H1 (cell line): Measurements from ENCODE around the gene THBS3. TPM values are rescaled to one million over a fixed set of nuclear protein-coding genes. Genes with fewer than 3 reads are reported as not detected.

Experiments
- CTBP2 ChIP-seq: IDR thresholded peaks from 2 replicates; pipeline ENCODE4 v1.7.0; 2011; ENCODE audit warnings: borderline replicate concordance, mild to moderate bottlenecking, moderate library complexity, mixed read lengths, low read length; ENCODE audit not compliant: insufficient read depth, insufficient read length
- KDM1A ChIP-seq: fragments of 200-600, 300-600 bp; sonication (generic); IDR thresholded peaks from 2 replicates; pipeline ENCODE4 v1.7.1; 2016; ENCODE audit warnings: mild to moderate bottlenecking, low read length, borderline replicate concordance
- NANOG ChIP-seq: IDR thresholded peaks from 2 replicates; pipeline ENCODE4 v1.6.1; 2011; ENCODE audit warnings: low read length, low read depth, mild to moderate bottlenecking, inconsistent platforms; ENCODE audit not compliant: insufficient read depth, poor library complexity, severe bottlenecking
- SIRT6 ChIP-seq: IDR thresholded peaks from one replicate; pipeline ENCODE4 v1.7.1; 2012; ENCODE audit warnings: low read length, inconsistent platforms
- SIX5 ChIP-seq: IDR thresholded peaks from 2 replicates; pipeline ENCODE4 v1.6.1; 2011; ENCODE audit warnings: mild to moderate bottlenecking, low read depth, low read length
- SP4 ChIP-seq: IDR thresholded peaks from 2 replicates; pipeline ENCODE4 v1.6.1; 2012; ENCODE audit warnings: low read length, inconsistent platforms
- SUZ12 ChIP-seq: fragments of 200-600 bp; sonication (generic); IDR thresholded peaks from 2 replicates; pipeline ENCODE4 v1.6.1; 2012; ENCODE audit warnings: mild to moderate bottlenecking, inconsistent platforms, low read length, moderate library complexity, mixed read lengths
- polyA plus RNA-seq, 7 experiments: library from polyadenylated mRNA; depleted of rRNA in 3 of 7; stranded (reverse) in 5 of 7; unstranded in 2 of 7; fragments of >200 nt in 5 of 7; fragments of 200-250 nt in 2 of 7; gene quantifications; 1 replicate in 5 of 7; 2 replicates in 1 of 7; 4 replicates in 1 of 7; pipeline versions ENCODE4 v1.2.1 to v1.2.3, GENCODE V29; 2011 to 2013; ENCODE audit warnings: missing spikeins in 2 of 7, mixed read lengths in 2 of 7
- total RNA-seq: library from RNA; stranded (reverse); fragmentation: NEBNext Ultra II Directional; extraction: Animal tissue kit (Norgen Biotek cat#: 25700); gene quantifications from 2 replicates; pipeline ENCODE4 v1.2.1, GENCODE V29; 2021
- TF ChIP-seq, protein P1 (sequence below): fragments of 300-600 bp; sonication (generic); IDR thresholded peaks from 2 replicates; pipeline ENCODE4 v1.7.1; 2012; ENCODE audit warnings: low read length, moderate library complexity, mild to moderate bottlenecking, inconsistent platforms; ENCODE audit not compliant: insufficient replicate concordance
- TF ChIP-seq, protein P2 (sequence below): IDR thresholded peaks from 2 replicates; pipeline ENCODE4 v1.6.1; 2012; ENCODE audit warnings: inconsistent platforms

Gene THBS3
- total and polyA plus RNA-seq, 2 of the 8 experiments (the other 6 are each of a cell fraction or from before 2014, with no cell fraction given) = 3.0 to 3.5 TPM

DNA sequence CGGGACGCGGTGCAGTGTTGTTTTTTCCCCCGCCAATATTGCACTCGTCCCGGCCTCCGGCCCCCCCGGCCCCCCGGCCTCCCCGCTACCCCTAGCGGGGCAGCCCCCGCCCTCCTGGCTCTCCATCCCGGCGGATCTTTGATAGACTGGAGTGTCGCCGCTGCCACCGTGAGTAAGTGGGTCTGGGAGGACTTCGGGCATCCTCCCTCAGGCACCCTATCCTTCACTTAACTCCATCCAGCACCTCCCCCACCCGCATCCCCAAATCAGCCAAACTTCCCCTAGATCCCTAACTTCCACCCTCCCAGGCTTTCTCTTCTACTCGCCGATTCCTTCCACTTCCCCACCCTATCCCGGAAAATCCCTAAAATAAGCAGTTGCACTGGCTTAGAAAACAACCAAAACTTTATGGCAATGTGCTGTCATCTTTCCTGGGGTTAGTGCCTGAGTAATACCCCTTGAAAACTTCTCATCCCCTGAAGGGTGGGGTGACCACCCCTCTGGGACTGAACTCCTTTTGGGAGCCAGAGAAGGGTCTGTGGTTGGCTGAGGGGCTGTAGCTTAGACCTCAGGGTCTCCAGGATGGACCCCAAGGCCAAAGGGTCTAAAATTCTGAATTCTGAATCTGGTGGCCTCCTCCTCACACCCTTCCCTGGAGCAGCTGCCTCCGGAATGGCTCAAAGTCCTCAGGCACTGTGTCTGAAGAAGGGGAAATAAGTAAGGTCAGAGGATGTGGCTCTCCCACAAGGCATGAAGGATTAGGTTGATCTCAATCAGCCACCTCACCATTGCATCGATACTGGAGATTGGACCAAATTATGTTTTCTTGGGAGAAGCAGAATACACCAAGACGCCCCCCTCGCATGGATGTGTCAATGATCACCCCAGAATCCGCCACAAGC, 12.2 kb downstream of the THBS3 start (continued):
- TF ChIP-seq, protein P1, sequence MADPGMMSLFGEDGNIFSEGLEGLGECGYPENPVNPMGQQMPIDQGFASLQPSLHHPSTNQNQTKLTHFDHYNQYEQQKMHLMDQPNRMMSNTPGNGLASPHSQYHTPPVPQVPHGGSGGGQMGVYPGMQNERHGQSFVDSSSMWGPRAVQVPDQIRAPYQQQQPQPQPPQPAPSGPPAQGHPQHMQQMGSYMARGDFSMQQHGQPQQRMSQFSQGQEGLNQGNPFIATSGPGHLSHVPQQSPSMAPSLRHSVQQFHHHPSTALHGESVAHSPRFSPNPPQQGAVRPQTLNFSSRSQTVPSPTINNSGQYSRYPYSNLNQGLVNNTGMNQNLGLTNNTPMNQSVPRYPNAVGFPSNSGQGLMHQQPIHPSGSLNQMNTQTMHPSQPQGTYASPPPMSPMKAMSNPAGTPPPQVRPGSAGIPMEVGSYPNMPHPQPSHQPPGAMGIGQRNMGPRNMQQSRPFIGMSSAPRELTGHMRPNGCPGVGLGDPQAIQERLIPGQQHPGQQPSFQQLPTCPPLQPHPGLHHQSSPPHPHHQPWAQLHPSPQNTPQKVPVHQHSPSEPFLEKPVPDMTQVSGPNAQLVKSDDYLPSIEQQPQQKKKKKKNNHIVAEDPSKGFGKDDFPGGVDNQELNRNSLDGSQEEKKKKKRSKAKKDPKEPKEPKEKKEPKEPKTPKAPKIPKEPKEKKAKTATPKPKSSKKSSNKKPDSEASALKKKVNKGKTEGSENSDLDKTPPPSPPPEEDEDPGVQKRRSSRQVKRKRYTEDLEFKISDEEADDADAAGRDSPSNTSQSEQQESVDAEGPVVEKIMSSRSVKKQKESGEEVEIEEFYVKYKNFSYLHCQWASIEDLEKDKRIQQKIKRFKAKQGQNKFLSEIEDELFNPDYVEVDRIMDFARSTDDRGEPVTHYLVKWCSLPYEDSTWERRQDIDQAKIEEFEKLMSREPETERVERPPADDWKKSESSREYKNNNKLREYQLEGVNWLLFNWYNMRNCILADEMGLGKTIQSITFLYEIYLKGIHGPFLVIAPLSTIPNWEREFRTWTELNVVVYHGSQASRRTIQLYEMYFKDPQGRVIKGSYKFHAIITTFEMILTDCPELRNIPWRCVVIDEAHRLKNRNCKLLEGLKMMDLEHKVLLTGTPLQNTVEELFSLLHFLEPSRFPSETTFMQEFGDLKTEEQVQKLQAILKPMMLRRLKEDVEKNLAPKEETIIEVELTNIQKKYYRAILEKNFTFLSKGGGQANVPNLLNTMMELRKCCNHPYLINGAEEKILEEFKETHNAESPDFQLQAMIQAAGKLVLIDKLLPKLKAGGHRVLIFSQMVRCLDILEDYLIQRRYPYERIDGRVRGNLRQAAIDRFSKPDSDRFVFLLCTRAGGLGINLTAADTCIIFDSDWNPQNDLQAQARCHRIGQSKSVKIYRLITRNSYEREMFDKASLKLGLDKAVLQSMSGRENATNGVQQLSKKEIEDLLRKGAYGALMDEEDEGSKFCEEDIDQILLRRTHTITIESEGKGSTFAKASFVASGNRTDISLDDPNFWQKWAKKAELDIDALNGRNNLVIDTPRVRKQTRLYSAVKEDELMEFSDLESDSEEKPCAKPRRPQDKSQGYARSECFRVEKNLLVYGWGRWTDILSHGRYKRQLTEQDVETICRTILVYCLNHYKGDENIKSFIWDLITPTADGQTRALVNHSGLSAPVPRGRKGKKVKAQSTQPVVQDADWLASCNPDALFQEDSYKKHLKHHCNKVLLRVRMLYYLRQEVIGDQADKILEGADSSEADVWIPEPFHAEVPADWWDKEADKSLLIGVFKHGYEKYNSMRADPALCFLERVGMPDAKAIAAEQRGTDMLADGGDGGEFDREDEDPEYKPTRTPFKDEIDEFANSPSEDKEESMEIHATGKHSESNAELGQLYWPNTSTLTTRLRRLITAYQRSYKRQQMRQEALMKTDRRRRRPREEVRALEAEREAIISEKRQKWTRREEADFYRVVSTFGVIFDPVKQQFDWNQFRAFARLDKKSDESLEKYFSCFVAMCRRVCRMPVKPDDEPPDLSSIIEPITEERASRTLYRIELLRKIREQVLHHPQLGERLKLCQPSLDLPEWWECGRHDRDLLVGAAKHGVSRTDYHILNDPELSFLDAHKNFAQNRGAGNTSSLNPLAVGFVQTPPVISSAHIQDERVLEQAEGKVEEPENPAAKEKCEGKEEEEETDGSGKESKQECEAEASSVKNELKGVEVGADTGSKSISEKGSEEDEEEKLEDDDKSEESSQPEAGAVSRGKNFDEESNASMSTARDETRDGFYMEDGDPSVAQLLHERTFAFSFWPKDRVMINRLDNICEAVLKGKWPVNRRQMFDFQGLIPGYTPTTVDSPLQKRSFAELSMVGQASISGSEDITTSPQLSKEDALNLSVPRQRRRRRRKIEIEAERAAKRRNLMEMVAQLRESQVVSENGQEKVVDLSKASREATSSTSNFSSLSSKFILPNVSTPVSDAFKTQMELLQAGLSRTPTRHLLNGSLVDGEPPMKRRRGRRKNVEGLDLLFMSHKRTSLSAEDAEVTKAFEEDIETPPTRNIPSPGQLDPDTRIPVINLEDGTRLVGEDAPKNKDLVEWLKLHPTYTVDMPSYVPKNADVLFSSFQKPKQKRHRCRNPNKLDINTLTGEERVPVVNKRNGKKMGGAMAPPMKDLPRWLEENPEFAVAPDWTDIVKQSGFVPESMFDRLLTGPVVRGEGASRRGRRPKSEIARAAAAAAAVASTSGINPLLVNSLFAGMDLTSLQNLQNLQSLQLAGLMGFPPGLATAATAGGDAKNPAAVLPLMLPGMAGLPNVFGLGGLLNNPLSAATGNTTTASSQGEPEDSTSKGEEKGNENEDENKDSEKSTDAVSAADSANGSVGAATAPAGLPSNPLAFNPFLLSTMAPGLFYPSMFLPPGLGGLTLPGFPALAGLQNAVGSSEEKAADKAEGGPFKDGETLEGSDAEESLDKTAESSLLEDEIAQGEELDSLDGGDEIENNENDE = no peak
- TF ChIP-seq KDM1A (no peak), SUZ12 (no peak), SIX5 (no peak), NANOG (no peak), CTBP2 (no peak), SP4 (no peak), SIRT6 (no peak)
- TF ChIP-seq, protein P2, sequence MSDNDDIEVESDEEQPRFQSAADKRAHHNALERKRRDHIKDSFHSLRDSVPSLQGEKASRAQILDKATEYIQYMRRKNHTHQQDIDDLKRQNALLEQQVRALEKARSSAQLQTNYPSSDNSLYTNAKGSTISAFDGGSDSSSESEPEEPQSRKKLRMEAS = no peak
